Erythroblast (primary cell): ENCODE measurements around the gene MAD1L1.

Experiments
- GATA1 ChIP-seq: IDR thresholded peaks from 2 replicates; pipeline ENCODE4 v1.6.1; 2011; ENCODE audit warnings: low read depth, mild to moderate bottlenecking, control low read depth, low read length, moderate library complexity
- POLR2A ChIP-seq: IDR thresholded peaks from 2 replicates; pipeline ENCODE4 v1.6.1; 2011; ENCODE audit warnings: mild to moderate bottlenecking, low read length

DNA sequence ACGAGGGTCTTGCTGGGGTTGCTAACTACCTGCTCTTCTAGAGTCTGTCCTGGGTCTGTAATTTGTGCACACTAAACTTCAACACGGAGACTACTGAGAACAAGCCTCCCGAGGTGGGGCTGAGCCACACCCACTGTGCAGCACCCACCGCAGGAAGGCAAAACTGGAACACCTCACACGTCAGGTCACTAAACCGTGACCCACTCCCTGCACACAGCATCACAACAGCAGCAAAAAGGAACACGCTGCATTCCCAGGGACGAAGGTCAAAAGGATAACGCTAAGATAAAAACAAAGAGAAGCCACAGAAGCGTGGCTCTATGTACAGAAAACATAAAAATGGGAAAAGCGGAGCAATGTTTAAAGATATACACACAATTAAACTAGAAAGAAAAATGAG, 170.1 kb downstream of the MAD1L1 start:
- no peak for TF ChIP-seq POLR2A
- TF ChIP-seq GATA1: no peak
